Fibroblast of villous mesenchyme (primary cell): ENCODE measurements around the gene NUBP2. TPM values are rescaled to one million over a fixed set of nuclear protein-coding genes. Genes with fewer than 3 reads are reported as not detected.

Source experiments
- DNase-seq: peaks from one replicate; pipeline ENCODE4 v3.0.0-alpha.2; 2010; ENCODE audit warnings: low read depth
- H3K4me3 ChIP-seq: 2 replicates; pipeline ENCODE4 v1.5.1; 2011; ENCODE audit warnings: low read depth, mild to moderate bottlenecking, low read length
- total RNA-seq: library from RNA; depleted of rRNA; stranded (reverse); fragments of >200 nt; gene quantifications from 2 replicates; pipeline ENCODE4 v1.2.3, GENCODE V29; 2012
- TF ChIP-seq, protein P1 (sequence below): IDR thresholded peaks from 2 replicates; pipeline ENCODE4 v1.5.1; 2012; ENCODE audit warnings: low read depth, mild to moderate bottlenecking, low read length; ENCODE audit not compliant: insufficient read depth

NUBP2 gene
- total RNA-seq, 1 donor, result 54.8 TPM

DNA sequence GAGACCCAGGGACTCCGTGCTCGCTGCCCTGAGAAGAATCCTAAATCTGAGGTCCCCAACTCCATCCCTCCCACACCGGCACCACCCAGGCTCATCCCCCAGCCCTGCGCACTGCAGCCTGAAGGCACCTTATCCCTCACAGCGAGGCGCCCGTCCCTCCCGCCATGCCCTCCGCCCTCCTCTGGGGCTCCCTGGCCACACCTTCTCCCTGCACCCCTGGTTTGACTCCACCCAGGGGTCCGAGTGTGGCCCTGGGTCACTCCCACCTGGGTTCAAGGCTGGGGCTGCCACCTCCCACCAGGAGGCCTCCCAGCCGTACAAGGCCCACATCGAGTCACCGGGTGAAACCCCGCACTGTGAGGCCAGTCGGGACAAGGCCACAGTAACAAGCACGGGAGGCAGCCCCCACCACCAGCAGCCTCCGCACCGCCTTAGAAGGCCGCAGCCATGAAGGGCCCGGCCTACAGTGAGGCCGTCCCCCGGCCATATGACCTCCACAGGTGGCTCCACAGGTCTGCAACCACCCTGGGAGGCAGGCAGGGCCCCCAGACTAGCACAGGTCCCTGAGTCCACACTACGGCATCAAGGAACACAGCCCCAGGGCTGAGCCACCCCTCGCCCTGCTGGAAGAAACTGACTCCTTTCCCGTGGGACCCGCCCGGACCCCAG is 35.6 kb downstream of the NUBP2 start:
- H3K4me3 ChIP-seq, result no peak overlapping the region
- TF ChIP-seq, protein P1, sequence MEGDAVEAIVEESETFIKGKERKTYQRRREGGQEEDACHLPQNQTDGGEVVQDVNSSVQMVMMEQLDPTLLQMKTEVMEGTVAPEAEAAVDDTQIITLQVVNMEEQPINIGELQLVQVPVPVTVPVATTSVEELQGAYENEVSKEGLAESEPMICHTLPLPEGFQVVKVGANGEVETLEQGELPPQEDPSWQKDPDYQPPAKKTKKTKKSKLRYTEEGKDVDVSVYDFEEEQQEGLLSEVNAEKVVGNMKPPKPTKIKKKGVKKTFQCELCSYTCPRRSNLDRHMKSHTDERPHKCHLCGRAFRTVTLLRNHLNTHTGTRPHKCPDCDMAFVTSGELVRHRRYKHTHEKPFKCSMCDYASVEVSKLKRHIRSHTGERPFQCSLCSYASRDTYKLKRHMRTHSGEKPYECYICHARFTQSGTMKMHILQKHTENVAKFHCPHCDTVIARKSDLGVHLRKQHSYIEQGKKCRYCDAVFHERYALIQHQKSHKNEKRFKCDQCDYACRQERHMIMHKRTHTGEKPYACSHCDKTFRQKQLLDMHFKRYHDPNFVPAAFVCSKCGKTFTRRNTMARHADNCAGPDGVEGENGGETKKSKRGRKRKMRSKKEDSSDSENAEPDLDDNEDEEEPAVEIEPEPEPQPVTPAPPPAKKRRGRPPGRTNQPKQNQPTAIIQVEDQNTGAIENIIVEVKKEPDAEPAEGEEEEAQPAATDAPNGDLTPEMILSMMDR, result no peak
- DNase-seq, result no peak

DNA sequence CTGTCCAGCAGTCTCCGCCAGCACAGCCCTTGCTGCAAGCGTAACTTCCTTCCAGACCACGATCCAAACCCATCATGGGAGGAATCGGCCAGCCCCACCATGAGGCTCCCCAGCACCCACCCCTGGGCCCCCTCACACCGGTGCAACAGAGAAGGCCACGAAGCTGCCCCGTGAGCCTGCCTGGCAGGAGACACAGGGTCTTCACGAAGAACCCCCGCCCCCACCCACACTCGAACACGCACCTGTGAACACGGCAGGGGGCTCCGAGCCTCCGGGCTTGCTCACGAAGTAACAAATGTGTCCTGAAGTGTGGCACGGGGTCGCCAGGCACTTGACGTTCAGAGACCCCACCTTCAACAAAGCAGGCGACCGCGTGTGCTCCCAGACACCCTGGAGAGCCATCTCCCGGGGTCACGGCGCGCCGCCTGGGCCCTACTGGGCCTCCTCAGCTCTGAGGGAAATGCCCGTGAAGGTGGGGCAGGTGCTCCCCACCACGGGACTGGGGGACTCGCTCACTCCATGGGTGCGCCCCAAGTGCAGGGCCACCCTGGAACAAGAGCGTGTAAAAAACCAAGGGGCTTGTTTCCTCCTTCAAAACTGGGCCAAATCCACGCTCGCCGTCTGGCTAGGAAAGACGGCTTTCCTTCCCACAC is 36.2 kb downstream of the NUBP2 start:
- TF ChIP-seq, protein P1, result no peak
- DNase-seq, result no peak
- no peak overlapping the region for H3K4me3 ChIP-seq

DNA sequence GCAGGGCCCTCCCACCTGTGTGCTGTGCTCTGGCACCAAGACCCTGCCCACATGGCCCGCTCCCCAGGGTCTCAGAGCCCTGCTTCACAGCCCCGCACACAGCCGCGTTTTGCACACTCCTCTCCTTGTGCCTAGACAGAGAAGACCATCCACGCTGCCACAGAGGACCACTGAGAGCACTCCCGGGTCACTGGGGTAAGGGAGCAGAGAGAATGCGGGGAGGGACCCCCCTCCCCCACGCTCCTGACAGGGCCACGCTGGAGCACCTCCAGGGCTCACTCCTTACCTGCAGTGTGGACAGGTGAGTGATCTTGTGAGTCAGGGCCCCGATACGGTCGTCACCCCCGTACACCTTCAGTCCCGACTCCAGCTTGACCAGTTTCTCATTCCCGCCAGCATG is 36.9 kb downstream of the NUBP2 start:
- no peak for DNase-seq
- TF ChIP-seq, protein P1, result no peak
- no peak overlapping the region for H3K4me3 ChIP-seq

DNA sequence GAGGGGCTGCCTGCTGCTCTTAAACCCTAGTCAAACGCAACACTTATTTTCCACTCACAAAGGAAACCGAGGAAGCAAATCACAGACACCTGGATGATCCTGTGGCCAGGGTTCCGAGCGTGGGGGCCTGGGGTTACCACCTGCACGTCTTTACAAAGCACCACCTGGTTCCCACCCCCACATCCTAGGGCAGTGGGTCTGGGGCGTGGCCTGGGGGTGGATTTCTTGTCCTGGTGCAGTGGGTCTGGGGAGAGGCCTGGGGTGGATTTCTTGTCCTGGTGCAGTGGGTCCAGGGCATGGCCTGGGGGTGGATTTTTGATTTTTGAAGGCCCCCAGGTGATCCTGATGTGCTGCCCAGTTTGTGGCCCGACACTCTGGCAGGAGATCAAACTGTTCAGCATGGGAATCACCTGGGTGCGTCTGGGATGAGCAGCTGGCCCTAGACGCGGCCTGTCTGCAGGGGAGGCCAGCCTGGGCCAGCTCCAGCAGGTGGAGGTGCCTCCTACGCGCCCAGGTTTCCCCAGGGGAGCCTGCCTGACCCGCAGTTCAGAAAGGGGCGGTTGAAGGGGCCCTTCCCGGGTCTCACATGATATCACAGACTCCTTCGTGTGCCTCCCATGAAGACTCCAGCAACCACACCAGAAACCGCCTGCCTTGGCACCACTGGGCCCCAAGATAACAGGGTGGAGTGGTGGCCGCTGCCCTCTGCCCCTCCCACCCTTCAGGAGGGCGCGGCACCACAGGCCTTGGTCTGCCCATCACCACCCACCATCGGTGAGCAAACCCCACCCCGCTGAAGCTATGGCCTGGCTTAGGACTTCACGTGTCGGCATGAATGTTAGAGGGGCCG is 37.6 kb downstream of the NUBP2 start:
- TF ChIP-seq, protein P1, result no peak
- no peak for DNase-seq

DNA sequence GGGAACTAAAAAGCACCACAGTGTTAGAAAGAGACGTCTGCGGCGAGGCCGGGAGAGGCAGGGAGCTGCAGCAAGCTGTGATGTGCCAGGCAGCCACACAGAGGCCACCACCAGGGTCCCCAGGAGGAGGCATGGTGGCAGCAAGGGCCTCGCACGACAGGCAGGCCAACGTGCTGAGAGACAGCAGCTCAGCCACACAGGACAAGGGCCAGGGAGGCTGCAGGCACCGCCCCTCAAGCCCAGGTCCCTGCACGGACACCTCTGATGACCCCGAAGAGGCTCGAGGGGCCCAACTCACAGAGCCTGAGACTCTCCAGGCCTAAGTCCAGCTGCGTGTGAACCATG is 38.2 kb downstream of the NUBP2 start:
- no peak for DNase-seq
- H3K4me3 ChIP-seq, result no peak overlapping the region
- TF ChIP-seq, protein P1, result no peak

More for the DNA sequence above, 37.6 kb downstream of the NUBP2 start:
- H3K4me3 ChIP-seq, result no peak overlapping the region

DNA sequence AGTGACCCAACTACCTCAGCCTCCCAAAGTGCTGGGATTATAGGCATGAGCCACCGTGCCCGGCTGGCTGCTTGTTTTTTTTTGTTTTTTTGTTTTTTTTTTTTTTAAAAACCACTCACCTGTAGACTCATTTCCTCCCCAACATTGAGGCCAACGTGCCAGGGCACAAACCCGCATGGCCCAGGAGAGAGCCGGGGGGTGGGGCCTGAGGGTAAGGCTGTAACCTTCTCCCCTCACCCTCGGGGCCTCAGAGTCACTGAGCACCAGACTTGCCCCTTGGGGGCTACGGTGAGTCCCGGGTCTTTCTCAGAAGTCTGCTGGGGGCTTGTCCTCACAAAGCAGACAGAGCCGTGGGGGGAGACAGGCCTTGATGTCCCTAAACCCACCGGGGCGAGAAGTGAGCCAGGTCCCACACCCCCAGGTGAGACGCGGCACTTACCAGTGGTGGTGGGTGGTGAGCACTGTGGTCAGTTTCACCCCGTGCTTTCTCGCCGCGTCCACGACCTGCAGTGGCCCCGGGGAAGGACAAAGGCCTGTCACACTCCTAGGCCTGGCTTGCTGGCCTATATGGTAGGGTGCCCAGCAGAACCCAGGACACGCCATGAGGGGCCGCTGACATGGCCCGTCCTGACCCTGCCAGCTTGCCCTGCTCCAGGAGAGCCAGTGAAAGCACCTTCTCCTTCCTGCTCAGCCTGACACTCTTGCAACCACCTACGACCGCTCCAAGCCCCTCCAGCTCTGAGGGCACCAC is 39.3 kb downstream of the NUBP2 start:
- DNase-seq, result no peak
- H3K4me3 ChIP-seq, result no peak overlapping the region
- TF ChIP-seq, protein P1, result no peak
